CD4-positive, alpha-beta T cell treated with Interferon alpha-2 for 1 hour (primary cell): Measurements from ENCODE around the gene VIPR1.
"Not testable (repeated sequence)": the region's sequence is repeated elsewhere in the genome, so short reads cannot be mapped to it uniquely, and the experiment has no call there.

ENCODE experiments used
- DNase-seq, 2 donors: peaks; one replicate each; pipeline ENCODE4 v3.0.0-alpha.2; 2020 to 2022

The VIPR1 gene

GRCh38 chr3:42537350-42537749 is 34.9 kb downstream of the VIPR1 start:
- no peak for DNase-seq

GRCh38 chr3:42539871-42540714 is 37.6 kb downstream of the VIPR1 start:
- DNase-seq = peak; percentile 44 to 72

DNA sequence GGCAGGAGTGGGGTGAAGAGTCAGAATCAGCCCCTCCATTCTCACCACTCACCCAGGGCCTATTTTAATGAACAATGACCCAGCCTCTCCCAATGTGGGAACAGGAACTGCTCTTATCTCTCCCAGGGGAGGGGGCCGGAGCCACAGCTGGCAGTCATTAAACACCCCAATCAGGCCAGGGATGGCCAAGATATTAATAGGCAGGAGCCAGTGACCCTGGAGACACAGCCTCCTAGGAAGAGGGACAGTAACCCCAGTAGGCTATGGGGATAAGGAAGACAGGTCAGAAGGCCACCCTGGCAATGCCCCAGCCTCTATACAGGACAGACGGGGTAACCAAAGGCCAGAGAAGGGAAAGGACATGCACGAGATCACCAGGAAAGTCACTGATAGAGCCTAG is 38.6 kb downstream of the VIPR1 start:
- DNase-seq = no peak

- DNase-seq = no peak
These were observed 42.2 kb downstream of the VIPR1 start for GRCh38 chr3:42544492-42545283.

GRCh38 chr3:42545284-42545900 is 42.9 kb downstream of the VIPR1 start:
- no peak for DNase-seq

DNA sequence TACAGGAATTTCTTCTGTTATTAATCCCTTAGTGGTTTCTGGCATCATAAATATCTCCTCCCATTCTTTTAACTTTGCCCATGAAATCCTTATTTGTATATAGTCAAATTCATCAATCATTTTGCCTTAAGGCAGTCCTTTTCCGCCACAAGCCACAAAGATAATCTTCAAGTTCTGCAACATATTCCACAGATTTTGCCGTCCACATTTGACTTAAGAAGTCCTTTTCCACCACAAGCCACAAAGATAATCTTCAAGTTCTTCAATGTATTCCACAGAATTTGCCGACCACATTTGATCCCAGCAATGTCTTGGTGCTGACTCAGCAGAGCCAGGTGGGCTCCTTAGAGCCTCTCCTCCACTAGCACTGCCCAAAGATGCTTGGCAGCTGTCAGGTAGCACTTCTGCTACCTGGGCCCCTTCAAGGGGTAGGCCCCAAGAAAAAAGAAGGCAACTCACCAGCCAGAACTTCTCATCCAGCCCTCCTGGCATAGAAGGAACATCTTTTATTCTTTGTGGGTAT is 44.3 kb downstream of the VIPR1 start:
- DNase-seq = no peak

- DNase-seq = peak; percentile 49 to 69
These were observed 45.0 kb downstream of the VIPR1 start for GRCh38 chr3:42547401-42547945.

GRCh38 chr3:42549131-42549530 is 46.7 kb downstream of the VIPR1 start:
- DNase-seq = no peak

- no peak for DNase-seq
These were observed 47.8 kb downstream of the VIPR1 start for GRCh38 chr3:42550250-42550649.

DNA sequence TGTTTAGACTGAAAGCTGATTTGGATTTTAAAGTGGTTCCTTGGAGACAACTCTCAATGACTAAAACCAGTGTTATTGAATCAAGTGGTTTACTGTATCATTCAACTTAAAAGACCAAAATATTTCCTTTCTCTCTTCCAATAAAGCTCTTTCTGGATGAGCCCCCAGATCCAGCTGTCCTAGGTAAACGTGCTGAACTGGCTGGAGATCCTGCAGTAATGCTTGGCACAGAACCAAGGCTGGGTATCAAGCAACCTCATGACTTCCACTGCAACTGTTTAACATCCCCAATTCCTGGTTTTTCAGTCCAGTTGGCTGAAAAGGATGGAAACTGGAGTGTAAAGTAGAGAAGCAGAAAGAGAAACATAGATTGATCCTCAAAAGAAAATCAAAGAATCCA is 50.4 kb downstream of the VIPR1 start:
- DNase-seq = no peak

DNA sequence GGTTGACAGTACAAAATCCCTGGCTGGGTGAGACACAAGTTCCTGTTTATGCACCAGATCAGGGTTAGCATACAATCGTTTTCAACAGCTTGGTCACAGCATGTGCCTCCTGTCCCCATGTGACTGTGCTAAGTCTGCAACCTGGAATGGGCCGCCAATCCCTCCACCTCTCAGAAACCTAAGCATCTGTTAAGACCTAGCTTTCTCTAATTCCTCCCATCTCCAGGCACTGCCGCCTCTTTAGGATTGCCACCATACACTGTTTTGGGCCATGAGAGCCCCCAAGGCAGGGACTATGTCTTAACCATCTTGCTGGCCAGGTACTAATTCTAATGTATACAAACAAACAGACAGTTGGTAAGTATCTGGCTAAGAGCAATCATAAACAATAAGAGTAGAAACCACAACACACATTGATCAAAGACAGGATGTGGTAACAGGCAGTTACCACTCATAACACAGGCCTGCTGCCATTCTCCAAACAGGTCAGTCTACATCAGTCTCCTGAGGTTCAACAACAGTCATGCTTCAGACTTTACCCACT is 53.7 kb downstream of the VIPR1 start:
- DNase-seq = peak in 1 of 2 donors; percentile 72

GRCh38 chr3:42556817-42557216 is 54.4 kb downstream of the VIPR1 start:
- DNase-seq = not testable (repeated sequence)

DNA sequence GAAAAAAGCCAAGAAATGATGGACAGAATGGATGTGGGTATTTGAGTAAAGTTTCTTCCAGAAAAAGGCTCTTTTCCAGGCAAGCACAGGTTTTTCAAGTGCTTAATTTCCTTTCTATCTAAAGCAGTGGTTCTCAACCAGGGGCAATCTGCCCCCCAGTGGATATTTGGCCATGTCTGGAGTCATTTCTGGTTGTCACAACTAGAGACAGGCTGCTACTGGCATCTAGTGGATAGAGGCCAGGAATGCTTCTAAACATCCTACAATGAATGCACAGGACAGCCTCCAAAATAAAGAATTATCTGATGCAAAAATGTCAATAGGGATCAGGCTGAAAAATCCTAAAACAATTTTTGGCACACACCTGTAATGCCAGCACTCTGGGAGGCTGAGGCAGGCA is 55.4 kb downstream of the VIPR1 start:
- peak; percentile 22 to 67 for DNase-seq

- no peak for DNase-seq
These were observed 59.8 kb downstream of the VIPR1 start for GRCh38 chr3:42562047-42562907.

DNA sequence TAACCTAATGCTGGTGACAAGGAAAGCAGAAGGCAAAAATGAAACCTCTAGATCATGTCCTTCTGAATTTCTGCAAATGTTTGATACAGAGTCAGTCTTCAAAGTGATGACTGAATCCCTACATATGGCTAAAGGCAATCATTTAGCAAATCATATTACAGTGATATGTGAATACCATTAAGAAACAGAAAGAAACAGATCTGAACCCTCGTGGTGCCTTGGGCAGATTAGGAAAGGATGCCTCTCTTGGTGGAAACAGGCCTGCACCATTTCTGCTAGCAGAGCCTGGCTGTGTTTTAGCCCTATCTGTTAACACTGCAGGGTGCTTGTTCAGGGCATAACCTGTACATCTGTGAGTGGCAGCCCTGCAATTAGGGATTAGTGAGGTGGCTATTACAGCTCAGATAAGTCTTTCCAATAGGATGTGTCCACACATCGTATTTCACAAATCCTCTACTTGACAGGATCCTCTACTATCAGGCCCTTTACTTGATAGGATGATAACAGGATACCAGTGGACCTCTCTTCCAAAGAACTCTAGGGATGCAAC is 67.2 kb downstream of the VIPR1 start:
- DNase-seq = no peak

- peak; percentile 12 to 39 for DNase-seq
These were observed 69.8 kb downstream of the VIPR1 start for GRCh38 chr3:42572278-42572677.

DNA sequence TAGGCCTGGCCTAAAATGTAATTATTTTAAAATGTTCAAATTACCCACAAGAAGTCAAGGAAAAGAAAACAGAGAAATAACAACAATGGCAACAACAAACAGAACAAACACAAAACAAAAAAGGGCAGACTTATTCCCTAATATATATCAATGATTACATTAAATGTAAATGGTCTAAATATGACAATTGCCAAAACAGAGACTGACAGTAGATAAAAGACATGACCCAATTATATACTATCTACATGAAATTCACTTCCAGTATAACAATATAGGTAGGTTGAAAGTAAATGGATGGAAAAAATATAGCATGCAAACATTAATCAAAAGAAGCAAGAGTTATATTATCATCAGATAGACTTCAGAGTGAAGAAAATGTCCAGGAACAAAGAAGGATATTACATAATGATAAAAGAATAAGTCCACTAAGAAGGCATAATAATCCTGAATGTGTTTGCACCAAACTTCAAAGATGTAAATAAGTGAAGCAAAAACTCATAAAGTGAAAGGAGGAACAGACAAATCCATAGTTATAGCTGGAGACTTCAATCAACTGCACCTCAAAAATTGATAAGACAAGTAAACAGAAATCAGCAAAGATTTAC is 72.8 kb downstream of the VIPR1 start:
- DNase-seq = no peak

- no peak for DNase-seq
These were observed 75.6 kb downstream of the VIPR1 start for GRCh38 chr3:42578054-42578453.

- not testable (repeated sequence) for DNase-seq
These were observed 76.9 kb downstream of the VIPR1 start for GRCh38 chr3:42579346-42579745.

- DNase-seq = no peak
These were observed 78.9 kb downstream of the VIPR1 start for GRCh38 chr3:42581400-42581708.
